Suprapubic skin (tissue), 4 donors: ENCODE measurements around the gene XPO6. TPM values are rescaled to one million over a fixed set of nuclear protein-coding genes. Genes with fewer than 3 reads are reported as not detected.
A peak's percentile ranks its signal among the peaks of the same experiment; 100 is the strongest.

Source experiments
- DNase-seq, 2 donors: peaks; one replicate each; pipeline ENCODE4 v3.0.0-alpha.2; 2019; ENCODE audit warnings: low spot score in 2 of 2
- H3K27ac ChIP-seq: fragments of 200-600 bp; sonication (generic); one replicate; pipeline ENCODE4 v1.5.1; 2019
- H3K27me3 ChIP-seq: fragments of 200-600 bp; sonication (generic); one replicate; pipeline ENCODE4 v1.5.1; 2019
- H3K36me3 ChIP-seq: fragments of 200-600 bp; sonication (generic); one replicate; pipeline ENCODE4 v1.5.1; 2019
- H3K4me1 ChIP-seq: fragments of 200-600 bp; sonication (generic); one replicate; pipeline ENCODE4 v1.5.1; 2019
- H3K4me3 ChIP-seq: fragments of 200-600 bp; sonication (generic); one replicate; pipeline ENCODE4 v1.5.1; 2019; ENCODE audit warnings: mild to moderate bottlenecking
- H3K9me3 ChIP-seq: fragments of 200-600 bp; sonication (generic); one replicate; pipeline ENCODE4 v1.5.1; 2019
- EP300 ChIP-seq: sonication (generic); formaldehyde crosslinking; IDR thresholded peaks from one replicate; pipeline ENCODE4 v1.6.1; 2017; ENCODE audit warnings: antibody characterized with exemption
- POLR2A ChIP-seq, 2 donors: fragments of 450-650 bp; IDR thresholded peaks; one replicate each; pipeline ENCODE4 v1.6.1; 2017; ENCODE audit warnings: antibody characterized with exemption in 2 of 2, mild to moderate bottlenecking in 2 of 2, moderate library complexity in 2 of 2
- POLR2AphosphoS5 ChIP-seq, 3 donors: sonication (generic); formaldehyde crosslinking; IDR thresholded peaks; one replicate each; pipeline ENCODE4 v1.6.1; 2017; ENCODE audit warnings: antibody characterized with exemption in 3 of 3
- WGBS: methylation state at CpG from one replicate; pipeline ENCODE4 v1.1.5; 2018; 5-methylcytosine and 5-hydroxymethylcytosine counted together
- total RNA-seq, 4 donors: library from RNA; depleted of rRNA; stranded (reverse); fragments of >200 nt; gene quantifications; one replicate each; pipeline ENCODE4 v1.1.0, GENCODE V29; 2016
- TF ChIP-seq, protein P1 (sequence below), 2 donors: fragments of 200-600 bp in 1 of 2; fragments of 450-650 bp in 1 of 2; sonication (generic) in 1 of 2; IDR thresholded peaks; one replicate each; pipeline ENCODE4 v1.5.1; 2016 to 2019; ENCODE audit warnings: antibody characterized with exemption in 2 of 2, mild to moderate bottlenecking in 1 of 2, moderate library complexity in 1 of 2

The XPO6 gene, protein sequence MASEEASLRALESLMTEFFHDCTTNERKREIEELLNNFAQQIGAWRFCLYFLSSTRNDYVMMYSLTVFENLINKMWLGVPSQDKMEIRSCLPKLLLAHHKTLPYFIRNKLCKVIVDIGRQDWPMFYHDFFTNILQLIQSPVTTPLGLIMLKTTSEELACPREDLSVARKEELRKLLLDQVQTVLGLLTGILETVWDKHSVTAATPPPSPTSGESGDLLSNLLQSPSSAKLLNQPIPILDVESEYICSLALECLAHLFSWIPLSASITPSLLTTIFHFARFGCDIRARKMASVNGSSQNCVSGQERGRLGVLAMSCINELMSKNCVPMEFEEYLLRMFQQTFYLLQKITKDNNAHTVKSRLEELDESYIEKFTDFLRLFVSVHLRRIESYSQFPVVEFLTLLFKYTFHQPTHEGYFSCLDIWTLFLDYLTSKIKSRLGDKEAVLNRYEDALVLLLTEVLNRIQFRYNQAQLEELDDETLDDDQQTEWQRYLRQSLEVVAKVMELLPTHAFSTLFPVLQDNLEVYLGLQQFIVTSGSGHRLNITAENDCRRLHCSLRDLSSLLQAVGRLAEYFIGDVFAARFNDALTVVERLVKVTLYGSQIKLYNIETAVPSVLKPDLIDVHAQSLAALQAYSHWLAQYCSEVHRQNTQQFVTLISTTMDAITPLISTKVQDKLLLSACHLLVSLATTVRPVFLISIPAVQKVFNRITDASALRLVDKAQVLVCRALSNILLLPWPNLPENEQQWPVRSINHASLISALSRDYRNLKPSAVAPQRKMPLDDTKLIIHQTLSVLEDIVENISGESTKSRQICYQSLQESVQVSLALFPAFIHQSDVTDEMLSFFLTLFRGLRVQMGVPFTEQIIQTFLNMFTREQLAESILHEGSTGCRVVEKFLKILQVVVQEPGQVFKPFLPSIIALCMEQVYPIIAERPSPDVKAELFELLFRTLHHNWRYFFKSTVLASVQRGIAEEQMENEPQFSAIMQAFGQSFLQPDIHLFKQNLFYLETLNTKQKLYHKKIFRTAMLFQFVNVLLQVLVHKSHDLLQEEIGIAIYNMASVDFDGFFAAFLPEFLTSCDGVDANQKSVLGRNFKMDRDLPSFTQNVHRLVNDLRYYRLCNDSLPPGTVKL
- total RNA-seq, result 100 to 1,000 TPM in 1 of 4 donors, 10 to 100 TPM in 3; 78.6 to 161 (median 88.1) TPM

DNA sequence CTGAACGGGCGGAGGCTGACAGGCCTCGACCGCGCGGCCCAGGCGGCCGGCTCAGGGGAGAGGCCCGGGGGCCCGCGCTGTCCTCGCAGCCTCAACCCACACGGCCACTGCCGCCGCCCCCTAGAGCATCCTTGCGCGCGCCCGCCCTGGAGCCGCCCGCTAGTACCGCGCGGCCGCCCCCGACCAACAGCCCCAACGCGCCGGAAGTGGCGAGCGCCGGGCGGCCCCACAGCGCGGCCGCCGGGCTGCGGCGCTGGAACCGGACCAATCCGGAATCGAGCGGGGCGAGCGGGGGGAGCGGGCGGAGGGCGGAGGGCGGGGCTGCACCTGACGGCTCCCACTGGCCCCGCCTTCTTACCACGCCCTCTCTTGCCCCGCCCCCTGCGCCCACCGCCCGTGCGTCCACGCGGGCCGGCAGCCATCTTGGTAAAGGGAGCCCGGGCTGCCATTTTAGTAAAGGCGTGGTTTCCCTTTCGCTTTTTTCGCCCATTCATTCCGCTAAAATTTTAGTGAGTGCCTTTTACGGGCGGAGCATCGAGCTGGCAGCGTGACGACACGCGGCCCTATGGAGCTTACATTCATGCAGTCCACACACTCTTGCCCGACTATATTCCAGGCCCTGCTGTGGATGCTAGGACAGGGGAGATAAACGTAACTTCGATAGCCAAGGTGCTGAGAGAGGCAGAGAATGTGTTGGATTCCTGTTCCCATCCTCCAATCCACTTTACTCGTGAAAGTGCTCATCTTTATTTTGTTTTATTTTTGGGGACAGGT lies at the start of gene XPO6:
TSS of gene XPO6 (minus strand) at position 208 of the 774 bp plus-strand sequence. CDS start 597 bp downstream, outside the sequence.
- peak; percentile 97 for DNase-seq
- Histone ChIP-seq H3K27ac (peak within 1 kb of the TSS; percentile 89), H3K4me3 (peak within 1 kb of the TSS; percentile 95), H3K9me3 (no peaks in the 10 kb centered on the region), H3K36me3 (peaks cover 5% of the 10 kb centered on the region), H3K4me1 (peaks cover 25% of the 10 kb centered on the region), H3K27me3 (no peaks in the 10 kb centered on the region)
- TF ChIP-seq, protein P1, sequence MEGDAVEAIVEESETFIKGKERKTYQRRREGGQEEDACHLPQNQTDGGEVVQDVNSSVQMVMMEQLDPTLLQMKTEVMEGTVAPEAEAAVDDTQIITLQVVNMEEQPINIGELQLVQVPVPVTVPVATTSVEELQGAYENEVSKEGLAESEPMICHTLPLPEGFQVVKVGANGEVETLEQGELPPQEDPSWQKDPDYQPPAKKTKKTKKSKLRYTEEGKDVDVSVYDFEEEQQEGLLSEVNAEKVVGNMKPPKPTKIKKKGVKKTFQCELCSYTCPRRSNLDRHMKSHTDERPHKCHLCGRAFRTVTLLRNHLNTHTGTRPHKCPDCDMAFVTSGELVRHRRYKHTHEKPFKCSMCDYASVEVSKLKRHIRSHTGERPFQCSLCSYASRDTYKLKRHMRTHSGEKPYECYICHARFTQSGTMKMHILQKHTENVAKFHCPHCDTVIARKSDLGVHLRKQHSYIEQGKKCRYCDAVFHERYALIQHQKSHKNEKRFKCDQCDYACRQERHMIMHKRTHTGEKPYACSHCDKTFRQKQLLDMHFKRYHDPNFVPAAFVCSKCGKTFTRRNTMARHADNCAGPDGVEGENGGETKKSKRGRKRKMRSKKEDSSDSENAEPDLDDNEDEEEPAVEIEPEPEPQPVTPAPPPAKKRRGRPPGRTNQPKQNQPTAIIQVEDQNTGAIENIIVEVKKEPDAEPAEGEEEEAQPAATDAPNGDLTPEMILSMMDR (IDR thresholded peaks at IDR 0.05), result no peak
- TF ChIP-seq POLR2A (IDR thresholded peaks at IDR 0.05) (peak in 1 of 2 donors; percentile 66), EP300 (no peak), POLR2AphosphoS5 (IDR thresholded peaks at IDR 0.05) (peak in 2 of 3 donors; percentile 32 to 80)
- 5% methylated on average over 25 of the region's 76 CpGs for WGBS

DNA sequence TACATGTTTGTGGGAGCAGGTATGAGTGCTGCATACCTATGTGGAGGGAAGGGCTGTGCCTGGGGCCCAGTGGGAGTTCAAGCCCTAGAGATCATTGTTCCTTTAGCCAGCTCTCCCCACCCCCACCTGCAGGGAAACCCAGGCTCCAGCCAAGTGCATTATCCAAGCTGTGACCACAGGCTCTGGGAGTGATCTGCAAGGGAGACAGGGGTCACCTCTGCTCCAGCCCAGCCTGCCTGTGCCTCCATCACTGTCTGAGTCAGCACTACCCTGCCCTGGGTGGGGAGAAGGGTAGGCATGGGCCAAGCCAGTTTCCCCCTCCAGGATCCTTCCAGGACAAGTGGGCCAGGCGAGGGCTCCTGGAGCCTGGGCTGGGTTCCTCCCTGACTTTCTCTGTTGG lies 48.4 kb upstream of the XPO6 start:
- TF ChIP-seq POLR2A (IDR thresholded peaks at IDR 0.05) (no peak), EP300 (no peak), POLR2AphosphoS5 (IDR thresholded peaks at IDR 0.05) (no peak)
- TF ChIP-seq, protein P1 (IDR thresholded peaks at IDR 0.05), result no peak
- Histone ChIP-seq H3K4me3 (no peak overlapping the region), H3K27ac (no peak overlapping the region), H3K9me3 (no peaks in the 10 kb centered on the region), H3K36me3 (no peaks in the 10 kb centered on the region), H3K27me3 (peaks cover 41% of the 10 kb centered on the region), H3K4me1 (peaks cover 9% of the 10 kb centered on the region)
- WGBS, result 86% methylated on average over 1 of the region's 1 CpG
- DNase-seq, result no peak

DNA sequence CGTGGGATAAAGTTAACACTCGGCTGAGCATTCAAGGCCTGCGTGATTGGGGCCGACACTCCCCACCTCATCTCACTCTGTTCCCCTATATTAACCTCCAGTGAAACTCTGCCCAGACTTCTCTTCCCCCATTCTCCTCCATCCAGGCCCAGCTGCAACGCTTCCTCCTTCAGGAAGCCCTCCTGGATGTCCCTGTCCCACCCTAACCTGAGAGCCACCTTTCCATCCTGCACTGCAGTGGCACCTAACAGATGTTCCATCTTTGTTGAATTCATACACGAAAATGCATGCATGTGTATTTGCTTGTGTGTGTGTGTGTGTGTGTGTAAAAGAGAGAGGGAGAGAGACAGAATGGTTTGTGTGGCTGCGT lies 48.0 kb upstream of the XPO6 start:
- H3K9me3 ChIP-seq, result no peaks in the 10 kb centered on the region
- no peak for DNase-seq
- TF ChIP-seq POLR2AphosphoS5 (IDR thresholded peaks at IDR 0.05) (no peak), POLR2A (IDR thresholded peaks at IDR 0.05) (no peak), EP300 (no peak)
- TF ChIP-seq, protein P1 (IDR thresholded peaks at IDR 0.05), result no peak
- no peaks in the 10 kb centered on the region for H3K36me3 ChIP-seq
- WGBS, result 79% methylated on average over 7 of the region's 7 CpGs
- peaks cover 9% of the 10 kb centered on the region for H3K4me1 ChIP-seq
- H3K27me3 ChIP-seq, result peaks cover 41% of the 10 kb centered on the region
- no peak overlapping the region for H3K27ac ChIP-seq
- H3K4me3 ChIP-seq, result no peak overlapping the region

DNA sequence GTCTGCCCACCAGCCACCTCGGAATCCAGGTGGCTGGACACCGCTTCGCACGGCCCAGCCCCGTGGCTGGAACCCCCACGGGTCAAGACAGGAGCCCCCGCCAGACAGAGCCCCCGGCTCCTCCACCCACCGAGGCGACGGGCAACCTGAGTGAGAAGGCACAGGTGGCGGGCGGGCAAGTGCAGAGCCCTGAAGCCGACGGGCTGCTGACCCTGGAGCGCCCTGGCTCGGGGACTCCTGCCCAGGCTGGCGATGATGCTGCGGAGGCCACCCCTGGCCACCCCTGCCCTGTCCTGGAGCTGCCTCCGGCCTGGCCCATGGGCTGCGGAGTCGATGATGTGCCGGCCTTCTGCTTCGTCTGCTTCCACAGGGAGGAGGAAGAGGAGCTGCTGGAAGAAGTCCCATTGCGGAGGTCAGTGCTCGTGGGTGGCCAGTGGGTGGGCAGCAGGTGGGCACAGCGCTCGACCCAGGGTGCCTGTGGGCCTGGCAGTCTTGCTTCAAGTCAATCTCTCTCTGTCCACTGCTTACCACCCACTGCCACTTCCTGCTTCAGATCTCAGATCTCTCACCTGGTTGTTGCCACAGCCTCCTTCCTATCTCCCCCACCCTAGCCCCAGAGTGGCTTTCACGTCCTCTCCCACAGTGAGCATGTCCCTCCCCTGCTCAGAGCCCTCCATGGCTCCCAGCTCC lies 47.5 kb upstream of the XPO6 start:
- Histone ChIP-seq H3K36me3 (no peaks in the 10 kb centered on the region), H3K4me1 (peaks cover 9% of the 10 kb centered on the region), H3K27ac (no peak overlapping the region), H3K4me3 (no peak overlapping the region), H3K27me3 (peaks cover 41% of the 10 kb centered on the region), H3K9me3 (no peaks in the 10 kb centered on the region)
- no peak for TF ChIP-seq EP300
- TF ChIP-seq, protein P1 (IDR thresholded peaks at IDR 0.05), result no peak
- no peak for TF ChIP-seq POLR2A (IDR thresholded peaks at IDR 0.05)
- no peak for TF ChIP-seq POLR2AphosphoS5 (IDR thresholded peaks at IDR 0.05)
- WGBS, result 71% methylated on average over 13 of the region's 29 CpGs
- no peak for DNase-seq
